ENCODE measurements around the gene TRMT11. TPM values are rescaled to one million over a fixed set of nuclear protein-coding genes. Genes with fewer than 3 reads are reported as not detected.
A peak's percentile ranks its signal among the peaks of the same experiment; 100 is the strongest.
"Not testable (repeated sequence)": the region's sequence is repeated elsewhere in the genome, so short reads cannot be mapped to it uniquely, and the experiment has no call there.

The TRMT11 gene
- total RNA-seq, 4 donors from 2014 or later, result 13.3 to 49.7 (median 22.3) TPM

GRCh38 chr6:126017668-126018067 is 31.3 kb downstream of the TRMT11 start:
- ATAC-seq, result no peak
- Histone ChIP-seq H3K9me3 (no peaks in the 10 kb centered on the region), H3K4me3 (no peak overlapping the region), H3K27me3 (no peaks in the 10 kb centered on the region), H3K4me1 (no peaks in the 10 kb centered on the region), H3K36me3 (peaks cover 0 to 76% of the 10 kb centered on the region in 2 donors), H3K27ac (no peak overlapping the region)
- TF ChIP-seq CTCF (IDR thresholded peaks at IDR 0.05) (no peak), POLR2AphosphoS5 (IDR thresholded peaks at IDR 0.05) (no peak), EP300 (IDR thresholded peaks at IDR 0.05) (no peak), POLR2A (IDR thresholded peaks at IDR 0.05) (no peak)

GRCh38 chr6:126020305-126021050 is 34.1 kb downstream of the TRMT11 start:
- no peak for TF ChIP-seq POLR2A (IDR thresholded peaks at IDR 0.05)
- no peak for TF ChIP-seq CTCF (IDR thresholded peaks at IDR 0.05)
- TF ChIP-seq EP300 (IDR thresholded peaks at IDR 0.05), result no peak
- no peak for TF ChIP-seq POLR2AphosphoS5 (IDR thresholded peaks at IDR 0.05)
- Histone ChIP-seq H3K4me3 (no peak overlapping the region), H3K27me3 (no peaks in the 10 kb centered on the region), H3K27ac (no peak overlapping the region), H3K9me3 (no peaks in the 10 kb centered on the region), H3K4me1 (peaks cover 0 to 7% (median 0%) of the 10 kb centered on the region in 3 donors), H3K36me3 (peaks cover 0 to 65% of the 10 kb centered on the region in 2 donors)
- ATAC-seq, result no peak
- 90 to 96% methylated on average over 5 of the region's 5 CpGs for WGBS, 2 donors (ENCODE audit: low coverage in 1 of 2)

GRCh38 chr6:126023474-126023873 is 37.1 kb downstream of the TRMT11 start:
- ATAC-seq, H3K9me3 ChIP-seq, H3K4me3 ChIP-seq, H3K27ac ChIP-seq, H3K27me3 ChIP-seq: not testable (repeated sequence)
- Histone ChIP-seq H3K36me3 (peaks cover 0 to 67% of the 10 kb centered on the region in 2 donors), H3K4me1 (peaks cover 0 to 28% (median 5%) of the 10 kb centered on the region in 3 donors)
- 82 to 96% methylated on average over 3 of the region's 3 CpGs for WGBS, 2 donors (ENCODE audit: low coverage in 1 of 2)

- H3K27ac ChIP-seq, result peak overlapping the region in 1 of 4 donors; percentile 12
- peaks cover 0 to 54% (median 8%) of the 10 kb centered on the region in 3 donors for H3K4me1 ChIP-seq
- ATAC-seq, result no peak
- no peak for TF ChIP-seq POLR2AphosphoS5 (IDR thresholded peaks at IDR 0.05)
- H3K4me3 ChIP-seq, result no peak overlapping the region
- H3K9me3 ChIP-seq, result no peaks in the 10 kb centered on the region
- no peaks in the 10 kb centered on the region for H3K27me3 ChIP-seq
- 41 to 53% methylated on average over 2 of the region's 2 CpGs for WGBS, 2 donors (ENCODE audit: low coverage in 1 of 2)
- H3K36me3 ChIP-seq, result peaks cover 0 to 45% of the 10 kb centered on the region in 2 donors
These were observed 39.7 kb downstream of the TRMT11 start for GRCh38 chr6:126026001-126026400.

GRCh38 chr6:126027601-126028000 is 41.3 kb downstream of the TRMT11 start:
- no peak for ATAC-seq
- H3K4me3 ChIP-seq, result no peak overlapping the region
- peaks cover 0 to 54% (median 8%) of the 10 kb centered on the region in 3 donors for H3K4me1 ChIP-seq
- no peaks in the 10 kb centered on the region for H3K27me3 ChIP-seq
- H3K27ac ChIP-seq, result peak overlapping the region in 1 of 4 donors; percentile 30
- H3K36me3 ChIP-seq, result peaks cover 0 to 29% of the 10 kb centered on the region in 2 donors
- TF ChIP-seq POLR2AphosphoS5 (IDR thresholded peaks at IDR 0.05) (no peak), EP300 (IDR thresholded peaks at IDR 0.05) (no peak)
- no peaks in the 10 kb centered on the region for H3K9me3 ChIP-seq

GRCh38 chr6:126030045-126030444 is 43.7 kb downstream of the TRMT11 start:
- H3K36me3 ChIP-seq, result peaks cover 0 to 11% of the 10 kb centered on the region in 2 donors
- 5 to 28% methylated on average over 2 of the region's 2 CpGs for WGBS, 2 donors (ENCODE audit: low coverage in 1 of 2)
- H3K4me3 ChIP-seq, result no peak overlapping the region
- no peaks in the 10 kb centered on the region for H3K27me3 ChIP-seq
- H3K4me1 ChIP-seq, result peaks cover 0 to 69% (median 8%) of the 10 kb centered on the region in 3 donors
- H3K27ac ChIP-seq, result peak overlapping the region in 1 of 4 donors; percentile 29
- H3K9me3 ChIP-seq, result no peaks in the 10 kb centered on the region
- ATAC-seq, result no peak
- TF ChIP-seq CTCF (IDR thresholded peaks at IDR 0.05) (no peak), POLR2A (IDR thresholded peaks at IDR 0.05) (no peak), POLR2AphosphoS5 (IDR thresholded peaks at IDR 0.05) (no peak), EP300 (IDR thresholded peaks at IDR 0.05) (no peak)
